ENCODE results near the gene C19orf85.
"Not testable (repeated sequence)": the region's sequence is repeated elsewhere in the genome, so short reads cannot be mapped to it uniquely, and the experiment has no call there.

DNA sequence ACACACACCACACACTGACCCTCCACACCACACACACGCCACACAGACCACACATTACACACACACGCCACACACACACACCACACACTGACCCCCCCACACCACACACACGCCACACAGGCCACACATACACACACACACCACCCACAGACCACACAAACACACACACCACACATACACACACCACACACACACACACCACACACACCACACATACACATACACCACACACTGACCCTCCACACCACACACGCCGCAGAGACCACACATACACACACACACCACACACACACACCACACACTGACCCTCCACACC, 16.4 kb downstream of the C19orf85 start:
- TF ChIP-seq, protein P1, sequence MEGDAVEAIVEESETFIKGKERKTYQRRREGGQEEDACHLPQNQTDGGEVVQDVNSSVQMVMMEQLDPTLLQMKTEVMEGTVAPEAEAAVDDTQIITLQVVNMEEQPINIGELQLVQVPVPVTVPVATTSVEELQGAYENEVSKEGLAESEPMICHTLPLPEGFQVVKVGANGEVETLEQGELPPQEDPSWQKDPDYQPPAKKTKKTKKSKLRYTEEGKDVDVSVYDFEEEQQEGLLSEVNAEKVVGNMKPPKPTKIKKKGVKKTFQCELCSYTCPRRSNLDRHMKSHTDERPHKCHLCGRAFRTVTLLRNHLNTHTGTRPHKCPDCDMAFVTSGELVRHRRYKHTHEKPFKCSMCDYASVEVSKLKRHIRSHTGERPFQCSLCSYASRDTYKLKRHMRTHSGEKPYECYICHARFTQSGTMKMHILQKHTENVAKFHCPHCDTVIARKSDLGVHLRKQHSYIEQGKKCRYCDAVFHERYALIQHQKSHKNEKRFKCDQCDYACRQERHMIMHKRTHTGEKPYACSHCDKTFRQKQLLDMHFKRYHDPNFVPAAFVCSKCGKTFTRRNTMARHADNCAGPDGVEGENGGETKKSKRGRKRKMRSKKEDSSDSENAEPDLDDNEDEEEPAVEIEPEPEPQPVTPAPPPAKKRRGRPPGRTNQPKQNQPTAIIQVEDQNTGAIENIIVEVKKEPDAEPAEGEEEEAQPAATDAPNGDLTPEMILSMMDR (IDR thresholded peaks at IDR 0.05): not testable (repeated sequence)
- TF ChIP-seq POLR2A (IDR thresholded peaks at IDR 0.05): not testable (repeated sequence)

Data from heart left ventricle (tissue), 13 donors.